GM23248 (cell line): ENCODE measurements around the gene CDH20.

Experiments
- EZH2 ChIP-seq: fragments of 200-600 bp; sonication (generic); IDR thresholded peaks from 2 replicates; pipeline ENCODE4 v1.6.1; 2018; ENCODE audit warnings: antibody characterized with exemption, mild to moderate bottlenecking; ENCODE audit not compliant: insufficient read depth, poor library complexity, severe bottlenecking
- EZH2phosphoT487 ChIP-seq: fragments of 200-600 bp; sonication (generic); IDR thresholded peaks from 2 replicates; pipeline ENCODE4 v1.6.1; 2018; ENCODE audit warnings: antibody characterized with exemption, moderate library complexity, mild to moderate bottlenecking, low read depth; ENCODE audit not compliant: insufficient read depth

GRCh38 chr18:61333271-61333745, at the start of gene CDH20:
- TF ChIP-seq EZH2 (no peak), EZH2phosphoT487 (no peak)
